Germinal center (tissue), 1 donor: ENCODE results near the gene SLC16A13.
"Not testable (repeated sequence)": the region's sequence is repeated elsewhere in the genome, so short reads cannot be mapped to it uniquely, and the experiment has no call there.

Experiments
- DNase-seq: peaks from one replicate; pipeline ENCODE4 v3.0.0; 2012; ENCODE audit warnings: mixed read lengths, low spot score

The SLC16A13 gene

DNA sequence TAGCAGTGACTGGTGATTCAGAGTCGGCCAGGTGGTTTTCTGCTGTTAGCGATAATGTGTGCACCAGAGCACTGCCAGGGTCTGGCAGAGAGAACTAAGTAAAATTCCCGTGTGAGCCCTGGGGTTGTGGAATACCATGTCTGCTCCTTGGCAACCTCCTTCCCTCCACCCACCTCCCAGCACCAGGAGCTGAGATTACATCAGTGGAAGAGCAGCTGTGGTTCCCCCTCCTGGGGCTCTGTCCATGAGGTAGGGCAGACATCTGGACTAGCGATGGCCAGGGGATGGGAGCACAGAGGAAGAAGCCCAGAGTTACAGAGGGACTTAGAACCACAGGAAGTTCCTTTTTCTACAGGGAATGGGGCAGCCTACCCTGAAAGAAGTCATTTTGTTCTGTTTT, 28.4 kb downstream of the SLC16A13 start:
- DNase-seq, result no peak

DNA sequence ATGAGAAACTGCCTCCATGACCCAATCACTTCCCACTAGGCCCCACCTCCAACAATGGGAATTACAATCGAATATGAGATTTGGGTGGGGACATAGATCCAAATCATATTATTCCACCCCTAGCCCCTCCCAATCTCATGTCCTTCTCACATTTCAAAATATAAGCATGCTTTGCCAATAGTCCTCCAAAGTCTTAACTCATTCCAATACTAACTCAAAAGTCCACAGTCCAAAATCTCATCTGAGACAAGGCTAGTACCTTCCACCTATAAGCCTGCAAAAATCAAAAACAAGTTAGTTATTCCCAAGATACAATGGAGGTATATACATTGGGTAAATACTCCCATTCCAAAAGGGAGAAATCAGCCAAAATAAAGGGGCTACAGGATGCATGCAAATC, 31.4 kb downstream of the SLC16A13 start:
- DNase-seq, result no peak

GRCh38 chr17:7068268-7068667, 32.5 kb downstream of the SLC16A13 start:
- DNase-seq, result no peak

GRCh38 chr17:7070712-7071111, 34.9 kb downstream of the SLC16A13 start:
- no peak for DNase-seq

DNA sequence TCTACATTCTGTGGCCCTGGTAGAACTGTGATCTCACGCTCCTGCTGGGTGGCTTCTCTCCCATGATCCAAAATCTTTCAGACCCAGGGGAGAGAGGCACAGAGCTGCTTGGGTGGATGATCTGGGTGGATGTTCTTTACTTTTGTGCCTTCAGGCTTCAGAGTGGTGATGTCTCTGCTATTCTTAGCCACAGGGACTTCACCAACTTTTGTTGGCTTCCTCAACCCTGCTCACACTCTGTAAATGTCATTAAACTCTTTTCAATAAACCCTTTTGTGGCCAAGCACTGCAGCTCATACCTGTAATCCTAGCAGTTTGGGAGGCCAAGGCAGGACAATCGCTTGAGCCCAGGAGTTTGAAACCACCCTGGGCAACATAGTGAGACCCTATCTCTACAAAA, 36.6 kb downstream of the SLC16A13 start:
- no peak for DNase-seq

GRCh38 chr17:7074931-7075330, 39.1 kb downstream of the SLC16A13 start:
- DNase-seq, result no peak

DNA sequence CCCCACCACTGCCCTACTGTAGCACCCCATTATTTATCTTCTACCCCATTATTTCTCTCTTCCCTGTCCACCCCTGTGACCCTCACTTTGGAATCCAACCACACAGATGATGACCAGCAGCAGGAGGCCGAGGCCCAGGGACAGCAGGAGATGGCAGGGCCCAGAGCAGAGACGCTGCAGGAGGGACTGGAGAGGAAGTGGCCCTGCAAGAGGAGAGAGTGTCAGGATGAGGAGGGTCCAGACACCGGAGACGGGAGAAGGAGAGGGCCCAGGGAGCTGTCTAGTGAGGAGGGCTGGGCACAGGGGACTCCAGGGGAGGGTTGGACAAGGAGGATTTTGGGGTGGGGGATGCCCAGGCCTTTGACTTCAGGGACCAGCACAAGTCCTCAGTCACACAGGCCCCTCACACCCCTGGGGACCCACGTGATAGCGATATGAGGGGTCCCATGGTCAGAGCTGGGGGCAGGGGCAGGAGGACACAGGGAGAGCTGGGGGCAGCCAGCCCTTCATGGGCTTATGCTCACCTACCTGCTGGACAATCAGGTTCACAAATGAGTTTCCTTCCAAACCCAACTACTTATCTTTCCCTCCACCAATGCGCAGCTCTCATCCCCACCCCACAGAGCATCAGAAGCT, 42.2 kb downstream of the SLC16A13 start:
- DNase-seq, result no peak

- DNase-seq, result no peak
These were observed 42.9 kb downstream of the SLC16A13 start for GRCh38 chr17:7078711-7079110.

DNA sequence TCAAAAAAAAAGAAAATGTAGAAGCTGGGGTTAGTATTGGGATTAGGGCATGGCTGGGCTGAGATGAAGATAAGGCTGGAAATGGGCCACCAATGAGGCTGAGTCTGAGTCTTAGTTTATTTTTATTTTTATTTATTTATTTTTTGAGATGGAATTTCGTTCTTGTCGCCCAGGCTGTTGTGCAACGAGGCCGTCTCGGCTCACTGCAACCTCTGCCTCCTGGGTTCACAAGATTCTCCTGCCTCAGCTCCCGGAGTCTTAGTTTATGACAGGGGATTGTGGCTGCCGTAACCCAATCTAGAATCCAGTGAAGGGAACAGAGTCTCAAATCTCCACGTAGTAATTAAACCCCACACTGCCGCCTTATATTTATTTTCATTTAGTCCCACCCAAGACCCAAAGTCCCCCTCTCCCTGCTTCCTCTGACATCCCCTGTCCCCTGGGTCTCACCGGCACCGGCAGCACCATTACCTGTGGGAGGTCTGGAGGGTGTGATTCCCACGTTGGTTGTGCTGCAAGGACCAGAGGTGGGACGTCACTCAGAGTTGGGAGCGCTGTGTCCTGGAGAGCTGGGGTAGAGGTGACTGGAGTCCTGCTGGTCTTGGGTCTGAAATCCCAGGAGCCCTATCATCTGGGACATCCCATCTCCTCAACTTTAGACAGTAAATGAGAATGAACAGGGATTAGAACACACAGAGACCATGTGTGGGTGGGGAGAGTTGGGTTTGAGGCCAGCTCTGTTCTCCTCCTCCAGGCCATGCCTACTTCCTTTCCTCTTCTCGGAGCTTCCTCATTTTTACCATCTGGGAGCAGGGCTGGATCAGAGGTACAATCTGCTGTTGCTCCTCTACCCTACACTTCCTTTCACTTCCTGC, 44.0 kb downstream of the SLC16A13 start, which contains the start of gene CLEC10A:
TSS of gene CLEC10A (minus strand) at position 671 of the 875 bp plus-strand sequence. CDS start 1,439 bp downstream, outside the sequence.
- DNase-seq, result no peak

DNA sequence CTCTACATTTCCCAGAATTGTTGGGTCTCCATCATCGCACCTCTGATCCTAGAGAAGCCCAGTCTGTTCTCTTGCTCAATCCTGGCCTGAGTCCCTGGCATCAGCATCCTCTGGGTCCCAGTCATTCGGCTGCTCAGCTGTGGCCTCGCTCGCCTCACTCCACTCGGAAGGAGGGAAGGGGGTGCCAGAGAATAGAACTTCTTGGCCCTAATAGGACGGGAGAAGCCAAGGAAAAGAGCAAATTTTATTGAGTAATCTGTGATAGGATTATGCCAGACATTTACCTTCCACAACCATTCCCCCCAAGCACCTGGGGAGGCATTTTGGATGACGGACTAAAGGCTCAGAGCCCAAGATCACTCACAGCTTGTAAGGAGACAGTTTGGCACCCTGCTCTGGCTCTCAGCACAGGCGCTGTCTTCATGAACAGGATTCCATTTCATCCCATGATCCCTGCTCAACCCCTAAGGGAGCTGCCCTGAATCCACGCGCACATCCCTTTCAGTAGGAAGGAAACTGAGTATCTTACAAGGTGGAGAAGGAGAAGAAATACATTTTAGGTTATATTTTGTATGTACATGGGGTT, 44.7 kb downstream of the SLC16A13 start:
- DNase-seq, result no peak

- no peak for DNase-seq
These were observed 45.7 kb downstream of the SLC16A13 start for GRCh38 chr17:7081341-7082062.

GRCh38 chr17:7083592-7083991, 47.8 kb downstream of the SLC16A13 start:
- DNase-seq, result no peak

- no peak for DNase-seq
These were observed 48.3 kb downstream of the SLC16A13 start for GRCh38 chr17:7084088-7084487.

DNA sequence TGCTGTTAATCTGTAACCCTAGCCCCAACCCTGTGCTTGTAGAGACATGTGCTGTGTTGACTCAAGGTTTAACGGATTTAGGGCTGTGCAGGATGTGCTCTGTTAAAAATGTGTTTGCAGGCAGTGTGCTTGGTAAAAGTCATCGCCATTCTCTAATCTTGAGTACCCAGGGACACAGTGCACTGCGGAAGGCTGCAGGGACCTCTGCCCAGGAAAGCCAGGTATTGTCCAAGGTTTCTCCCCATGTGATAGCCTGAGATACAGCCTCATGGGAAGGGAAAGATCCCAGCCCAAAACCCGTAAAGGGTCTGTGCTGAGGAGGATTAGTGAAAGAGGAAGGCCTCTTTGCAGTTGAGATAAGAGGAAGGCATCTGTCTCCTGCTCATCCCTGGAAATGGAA, 52.6 kb downstream of the SLC16A13 start:
- DNase-seq, result not testable (repeated sequence)

- not testable (repeated sequence) for DNase-seq
These were observed 53.8 kb downstream of the SLC16A13 start for GRCh38 chr17:7089570-7089969.
